IMR-90 (cell line): ENCODE measurements around the gene ZDHHC16. TPM values are rescaled to one million over a fixed set of nuclear protein-coding genes. Genes with fewer than 3 reads are reported as not detected.

ENCODE experiments used
- ATAC-seq: fragments of 200-7000 bp; cut with Tn5 transposase; 2 replicates; pipeline ENCODE4 v1.9.1; 2020; ENCODE audit warnings: low read depth, mild to moderate bottlenecking, moderate library complexity
- BruUV-seq: library from RNA; stranded (reverse); fragments of 400-500 nt; replicated peaks from 2 replicates; lab custom pipeline; 2021; lab: Mats Ljungman, UMichigan
- CTCF ChIA-PET: fragments of 300-600 bp; formaldehyde crosslinking; extraction: SDS; loops from one replicate; lab custom pipeline; 2021; ENCODE audit warnings: antibody characterized with exemption; lab: Yijun Ruan, JAX
- POLR2A ChIA-PET: fragments of 300-600 bp; sonication (Branson Sonifier 250); formaldehyde crosslinking; loops from one replicate; lab custom pipeline; 2022; ENCODE audit warnings: antibody characterized with exemption; ENCODE audit not compliant: unreplicated experiment; lab: Charles Lee
- DNase-seq: peaks from one replicate; pipeline ENCODE4 v3.0.0; 2013
- H2AFZ ChIP-seq: replicated peaks from 2 replicates; pipeline ENCODE3; 2013; ENCODE audit warnings: low read length, mild to moderate bottlenecking; ENCODE audit not compliant: poor library complexity
- H2AK5ac ChIP-seq: 2 replicates; pipeline ENCODE4 v1.6.1; 2013; ENCODE audit warnings: low read depth, low read length, inconsistent platforms
- H2AK9ac ChIP-seq: replicated peaks from 2 replicates; pipeline ENCODE3; 2013; ENCODE audit warnings: mild to moderate bottlenecking, low read depth, low read length, moderate library complexity; ENCODE audit not compliant: poor library complexity
- H2BK120ac ChIP-seq: 2 replicates; pipeline ENCODE4 v1.6.1; 2013; ENCODE audit warnings: low read depth, low read length, inconsistent platforms
- H2BK15ac ChIP-seq: 3 replicates; pipeline ENCODE4 v1.6.1; 2013; ENCODE audit warnings: low read depth, low read length, inconsistent platforms
- H2BK20ac ChIP-seq: 2 replicates; pipeline ENCODE4 v1.6.1; 2013; ENCODE audit warnings: low read depth, mild to moderate bottlenecking, inconsistent platforms, low read length, moderate library complexity
- H2BK5ac ChIP-seq: 2 replicates; pipeline ENCODE4 v1.6.1; 2013; ENCODE audit warnings: mild to moderate bottlenecking, low read depth, low read length, inconsistent platforms; ENCODE audit not compliant: poor library complexity, severe bottlenecking
- H3K14ac ChIP-seq: replicated peaks from 2 replicates; pipeline ENCODE4 v1.6.1; 2013; ENCODE audit warnings: low read depth, low read length, inconsistent platforms
- H3K18ac ChIP-seq: 2 replicates; pipeline ENCODE4 v1.6.1; 2013; ENCODE audit warnings: low read depth, low read length, control low read depth
- H3K23ac ChIP-seq: 2 replicates; pipeline ENCODE4 v1.6.1; 2013; ENCODE audit warnings: low read depth, low read length, inconsistent platforms
- H3K27ac ChIP-seq: 2 replicates; pipeline ENCODE4 v1.5.1; 2013; ENCODE audit warnings: mild to moderate bottlenecking, control low read depth, low read length; ENCODE audit not compliant: insufficient read depth
- H3K27me3 ChIP-seq: 2 replicates; pipeline ENCODE4 v1.6.1; 2013; ENCODE audit warnings: low read length; ENCODE audit not compliant: control insufficient read depth, insufficient read depth
- H3K36me3 ChIP-seq: 2 replicates; pipeline ENCODE4 v1.6.1; 2013; ENCODE audit warnings: low read length, mixed read lengths; ENCODE audit not compliant: control insufficient read depth, insufficient read depth
- H3K4ac ChIP-seq: 2 replicates; pipeline ENCODE4 v1.6.1; 2013; ENCODE audit warnings: low read depth, low read length, inconsistent platforms
- H3K4me1 ChIP-seq: 2 replicates; pipeline ENCODE4 v1.6.1; 2013; ENCODE audit warnings: low read length, mixed read lengths; ENCODE audit not compliant: control insufficient read depth, insufficient read depth
- H3K4me2 ChIP-seq: 2 replicates; pipeline ENCODE4 v1.6.1; 2013; ENCODE audit warnings: low read depth, mild to moderate bottlenecking, control low read depth, low read length, moderate library complexity
- H3K4me3 ChIP-seq: 2 replicates; pipeline ENCODE4 v1.5.1; 2013; ENCODE audit warnings: low read depth, mild to moderate bottlenecking, control low read depth, low read length, moderate library complexity; ENCODE audit not compliant: insufficient read depth
- H3K56ac ChIP-seq: 2 replicates; pipeline ENCODE4 v1.6.1; 2013; ENCODE audit warnings: low read length, inconsistent platforms; ENCODE audit not compliant: insufficient read depth; ENCODE audit errors: extremely low read depth
- H3K79me1 ChIP-seq, 2 experiments: 2 replicates each; pipeline ENCODE4 v1.6.1; 2013; ENCODE audit warnings: low read length in 2 of 2, inconsistent platforms in 1 of 2, low read depth in 1 of 2
- H3K9ac ChIP-seq: 2 replicates; pipeline ENCODE4 v1.6.1; 2013; ENCODE audit warnings: low read depth, low read length, control low read depth
- H3K9me1 ChIP-seq: 2 replicates; pipeline ENCODE4 v1.6.1; 2013; ENCODE audit warnings: low read length, inconsistent platforms; ENCODE audit not compliant: insufficient read depth
- H3K9me3 ChIP-seq: 2 replicates; pipeline ENCODE4 v1.6.1; 2013; ENCODE audit warnings: low read length; ENCODE audit not compliant: control insufficient read depth, insufficient read depth
- H4K20me1 ChIP-seq: 2 replicates; pipeline ENCODE4 v1.6.1; 2013; ENCODE audit warnings: low read length, inconsistent platforms; ENCODE audit not compliant: insufficient read depth
- H4K5ac ChIP-seq: 2 replicates; pipeline ENCODE4 v1.6.1; 2013; ENCODE audit warnings: mild to moderate bottlenecking, low read depth, low read length, control low read depth
- H4K8ac ChIP-seq, 2 experiments: 2 replicates each; pipeline ENCODE4 v1.6.1; 2013; ENCODE audit warnings: low read depth in 2 of 2, low read length in 2 of 2, control low read depth in 1 of 2, inconsistent platforms in 1 of 2
- H4K91ac ChIP-seq: 2 replicates; pipeline ENCODE4 v1.6.1; 2013; ENCODE audit warnings: low read depth, low read length, inconsistent platforms; ENCODE audit not compliant: insufficient read depth
- BHLHE40 ChIP-seq: fragments of 150-350 bp; IDR thresholded peaks from 2 replicates; pipeline ENCODE4 v1.6.1; 2016; ENCODE audit warnings: mild to moderate bottlenecking, low read depth, low read length
- CEBPB ChIP-seq: IDR thresholded peaks from 2 replicates; pipeline ENCODE4 v1.6.1; 2012; ENCODE audit warnings: low read depth, low read length, improper control_type of control experiment
- CHD1 ChIP-seq: IDR thresholded peaks from 2 replicates; pipeline ENCODE4 v1.6.1; 2012; ENCODE audit warnings: low read depth, low read length, improper control_type of control experiment
- ELK1 ChIP-seq: fragments of 150-350 bp; IDR thresholded peaks from 2 replicates; pipeline ENCODE4 v1.6.1; 2016; ENCODE audit warnings: low read depth, mild to moderate bottlenecking, low read length, moderate library complexity, borderline replicate concordance
- MXI1 ChIP-seq: IDR thresholded peaks from 2 replicates; pipeline ENCODE4 v1.6.1; 2012; ENCODE audit warnings: low read depth, mild to moderate bottlenecking, low read length, moderate library complexity, borderline replicate concordance
- NFE2L2 ChIP-seq: fragments of 150-350 bp; IDR thresholded peaks from 2 replicates; pipeline ENCODE4 v1.6.1; 2016; ENCODE audit warnings: low read depth, mild to moderate bottlenecking, low read length
- RAD21 ChIP-seq: IDR thresholded peaks from 2 replicates; pipeline ENCODE4 v1.6.1; 2012; ENCODE audit warnings: low read length, improper control_type of control experiment
- RFX5 ChIP-seq: IDR thresholded peaks from 2 replicates; pipeline ENCODE4 v1.8.0; 2012; ENCODE audit warnings: low read depth, mild to moderate bottlenecking, low read length, moderate library complexity
- SMC3 ChIP-seq: fragments of 150-350 bp; IDR thresholded peaks from 2 replicates; pipeline ENCODE4 v1.6.1; 2016; ENCODE audit warnings: low read depth, mild to moderate bottlenecking, antibody characterized with exemption, low read length, moderate library complexity
- USF2 ChIP-seq: fragments of 150-350 bp; IDR thresholded peaks from 2 replicates; pipeline ENCODE4 v1.6.1; 2017; ENCODE audit warnings: mild to moderate bottlenecking, antibody characterized with exemption, low read length, low read depth
- WGBS, 2 experiments: methylation state at CpG; one replicate each; pipeline versions ENCODE4 v1.1.5 to v1.1.7; 2013; ENCODE audit warnings: missing lambda C conversion rate in 2 of 2; ENCODE audit not compliant: insufficient read length in 1 of 2; ENCODE audit errors: extremely low coverage in 2 of 2; 5-methylcytosine and 5-hydroxymethylcytosine counted together
- dilution Hi-C: fragments of 300-500 bp; cut with HindIII; formaldehyde crosslinking; loops from one replicate; pipeline ENCODE4 v1.14.3; 2018; ENCODE audit warnings: low sequenced_read_pairs; ENCODE audit not compliant: unreplicated experiment
- in situ Hi-C: fragments of 300-500 bp; cut with MboI; formaldehyde crosslinking; loops from 3 replicates; pipeline ENCODE4 v1.14.3; 2019; ENCODE audit warnings: low sequenced_read_pairs, inconsistent platforms, mixed read lengths
- intact Hi-C: fragments of 100-400 bp; cut with micrococcal nuclease; formaldehyde crosslinking; loops from 2 replicates; pipeline ENCODE4 v1.10.0; 2022
- polyA plus RNA-seq, 3 experiments: library from polyadenylated mRNA; depleted of rRNA; stranded (reverse); fragments of >200 nt; gene quantifications; 2 replicates each; pipeline ENCODE4 v1.2.3, GENCODE V29; 2012; ENCODE audit warnings: low replicate concordance in 1 of 3
- total RNA-seq: library from RNA; depleted of rRNA; stranded (reverse); fragments of >200 nt; gene quantifications from 2 replicates; pipeline ENCODE4 v1.2.3, GENCODE V29; 2012

The ZDHHC16 gene
- total and polyA plus RNA-seq, 2 of the 4 experiments (the other 2 are of a cell fraction) = 54.7 to 64.0 TPM

- in situ Hi-C loops = no loop called here
- H2BK5ac ChIP-seq = no peak overlapping the region
Measured at GRCh38 chr10:97411406-97411805, 34.6 kb upstream of the ZDHHC16 start.

More at GRCh38 chr10:97411406-97411805, 34.6 kb upstream of the ZDHHC16 start:
- no peak overlapping the region for H2BK15ac ChIP-seq
- H3K56ac ChIP-seq = no peak overlapping the region
- H3K9ac ChIP-seq = no peak overlapping the region
- no peak overlapping the region for H2BK120ac ChIP-seq
- H3K14ac ChIP-seq = no peak overlapping the region
- no peak overlapping the region for H4K91ac ChIP-seq
- H3K27me3 ChIP-seq = no peaks in the 10 kb centered on the region
- no peak overlapping the region for H3K4ac ChIP-seq
- no peak overlapping the region for H2AK5ac ChIP-seq
- ChIA-PET CTCF (interaction anchor here (0.7 kb wide), 1 partner anchor 23 kb away, joined by 3 read pairs; no protein-coding TSS in a partner anchor), POLR2A (interaction anchor here (2.1 kb wide), 1 partner anchor 10 kb away, joined by 16 read pairs; the partner anchor contains the start of gene RRP12)
- no peak overlapping the region for H4K5ac ChIP-seq
- intact Hi-C loops = no loop called here
- H3K9me1 ChIP-seq = peaks cover 8% of the 10 kb centered on the region; the same call in 1 of the 2 replicates
- H3K36me3 ChIP-seq = no peaks in the 10 kb centered on the region
- H3K27ac ChIP-seq = no peak overlapping the region
- TF ChIP-seq CHD1 = no peak
- no peak for TF ChIP-seq SMC3
- TF ChIP-seq BHLHE40 = no peak
- TF ChIP-seq CEBPB = no peak
- no peak for TF ChIP-seq MXI1
- TF ChIP-seq RAD21 = no peak
- TF ChIP-seq NFE2L2 = no peak
- no peak for TF ChIP-seq RFX5
- TF ChIP-seq USF2 = no peak
- TF ChIP-seq ELK1 = no peak
- H2AK9ac ChIP-seq = peak overlapping the region; percentile 5
- dilution Hi-C loops = no loop called here
- peaks cover 0 to 5% of the 10 kb centered on the region in 2 experiments; a peak in 1 of 4 replicates for H3K79me1 ChIP-seq
- peak; percentile 7; the same call in 1 of the 2 replicates for ATAC-seq
- BruUV-seq = no TSS peak
- no peak overlapping the region for H2BK20ac ChIP-seq
- WGBS, 2 experiments = 86% methylated on average over 1 of the region's 4 CpGs; no CpG with 5 or more reads in 1 of the 2 experiments
- no peaks in the 10 kb centered on the region for H4K20me1 ChIP-seq
- H3K9me3 ChIP-seq = no peaks in the 10 kb centered on the region
- no peak overlapping the region for H3K23ac ChIP-seq
- no peak overlapping the region for H4K8ac ChIP-seq
- H3K4me2 ChIP-seq = no peak overlapping the region
- H3K18ac ChIP-seq = no peak overlapping the region
- DNase-seq = peak; percentile 37
- H3K4me3 ChIP-seq = no peak overlapping the region
- H3K4me1 ChIP-seq = no peaks in the 10 kb centered on the region
- no peak overlapping the region for H2AFZ ChIP-seq
